GM23248 (cell line): ENCODE measurements around the gene RFX4.

Experiments used
- EZH2 ChIP-seq: fragments of 200-600 bp; sonication (generic); IDR thresholded peaks from 2 replicates; pipeline ENCODE4 v1.6.1; 2018; ENCODE audit warnings: antibody characterized with exemption, mild to moderate bottlenecking; ENCODE audit not compliant: insufficient read depth, poor library complexity, severe bottlenecking
- EZH2phosphoT487 ChIP-seq: fragments of 200-600 bp; sonication (generic); IDR thresholded peaks from 2 replicates; pipeline ENCODE4 v1.6.1; 2018; ENCODE audit warnings: antibody characterized with exemption, moderate library complexity, mild to moderate bottlenecking, low read depth; ENCODE audit not compliant: insufficient read depth

- no peak for TF ChIP-seq EZH2
- no peak for TF ChIP-seq EZH2phosphoT487
Measured at GRCh38 chr12:106783515-106783914, 200.7 kb downstream of the RFX4 start.
